K562 (cell line): Measurements from ENCODE around the gene CLTB. TPM values are rescaled to one million over a fixed set of nuclear protein-coding genes. Genes with fewer than 3 reads are reported as not detected.

Experiments
- ARNT ChIP-seq, 2 experiments: fragments of 450-650 bp; IDR thresholded peaks; 2 replicates each; pipeline ENCODE4 v1.6.1; 2016; ENCODE audit warnings: mild to moderate bottlenecking in 1 of 2
- ATF1 ChIP-seq, 2 experiments: fragments of 450-650 bp in 1 of 2; IDR thresholded peaks; 2 replicates each; pipeline ENCODE4 v1.6.1; 2016; ENCODE audit warnings: missing compliant biosample characterization in 1 of 2, missing genetic modification characterization in 1 of 2
- BCOR ChIP-seq: fragments of 450-650 bp; IDR thresholded peaks from 2 replicates; pipeline ENCODE4 v1.6.1; 2016
- CBFA2T3 ChIP-seq: fragments of 450-650 bp; IDR thresholded peaks from 2 replicates; pipeline ENCODE4 v1.6.1; 2017
- FIP1L1 ChIP-seq: fragments of 200-400 bp; formaldehyde crosslinking; IDR thresholded peaks from 2 replicates; pipeline ENCODE4 v1.6.1; 2018; ENCODE audit warnings: mild to moderate bottlenecking, low read depth, low read length; ENCODE audit not compliant: poor library complexity, severe bottlenecking
- FOXA3 ChIP-seq, 2 experiments: fragments of 450-650 bp in 1 of 2; sonication (generic) in 1 of 2; formaldehyde crosslinking; IDR thresholded peaks in 1 of 2; conservative IDR thresholded peaks in 1 of 2; 2 replicates each; pipeline versions ENCODE4 v1.4.0 to v1.8.0; 2020 to 2022; ENCODE audit warnings: mild to moderate bottlenecking in 2 of 2, missing genetic modification reagents in 1 of 2
- HMBOX1 ChIP-seq: sonication (generic); IDR thresholded peaks from 2 replicates; pipeline ENCODE4 v1.6.1; 2016
- MYNN ChIP-seq, 2 experiments: sonication (generic); formaldehyde crosslinking in 1 of 2; IDR thresholded peaks; 2 replicates each; pipeline versions ENCODE4 v1.5.0 to v1.6.1; 2016 to 2020; ENCODE audit warnings: antibody characterized with exemption in 1 of 2, missing genetic modification reagents in 1 of 2
- NFRKB ChIP-seq: fragments of 450-650 bp; IDR thresholded peaks from 2 replicates; pipeline ENCODE4 v1.6.1; 2016; ENCODE audit warnings: low read depth
- SMARCC2 ChIP-seq: fragments of 450-650 bp; IDR thresholded peaks from 2 replicates; pipeline ENCODE4 v1.6.1; 2017; ENCODE audit warnings: antibody characterized with exemption, moderate library complexity, mild to moderate bottlenecking, low read depth
- SRF ChIP-seq, 2 experiments: fragments of 250-450, 450-650 bp in 1 of 2; sonication (Bioruptor Pico) in 1 of 2; sonication (generic) in 1 of 2; formaldehyde crosslinking; IDR thresholded peaks; 2 replicates each; pipeline versions ENCODE4 v1.5.0 to v1.5.1; 2020 to 2022; ENCODE audit warnings: mild to moderate bottlenecking in 1 of 2, missing genetic modification reagents in 1 of 2
- TCF15 ChIP-seq: fragments of 250-450 bp; sonication (Bioruptor Pico); IDR thresholded peaks from 2 replicates; pipeline ENCODE4 v1.8.0; 2022; ENCODE audit warnings: moderate library complexity, mild to moderate bottlenecking, inconsistent platforms
- TCF3 ChIP-seq: sonication (generic); formaldehyde crosslinking; IDR thresholded peaks from 2 replicates; pipeline ENCODE4 v1.4.0; 2020; ENCODE audit warnings: mild to moderate bottlenecking, missing genetic modification reagents
- TCF7L2 ChIP-seq: fragments of 150-350 bp; IDR thresholded peaks from 2 replicates; pipeline ENCODE4 v1.6.1; 2016; ENCODE audit warnings: low read depth, mild to moderate bottlenecking, low read length, moderate library complexity
- ZNF76 ChIP-seq: fragments of 250-450 bp; sonication (Bioruptor Pico); IDR thresholded peaks from 2 replicates; pipeline ENCODE4 v1.4.0; 2020; ENCODE audit warnings: mild to moderate bottlenecking, moderate library complexity, borderline replicate concordance
- ZNF764 ChIP-seq: fragments of 250-450 bp; sonication (Bioruptor Pico); IDR thresholded peaks from 2 replicates; pipeline ENCODE4 v1.4.0; 2020; ENCODE audit warnings: low read depth, mild to moderate bottlenecking, moderate library complexity
- polyA plus RNA-seq, 8 experiments: library from polyadenylated mRNA; depleted of rRNA in 4 of 8; stranded (reverse) in 5 of 8; unstranded in 3 of 8; fragments of >200 nt; fragmentation: Nextera tagmentation in 2 of 8; fragmentation: Illumina TruSeq in 1 of 8; extraction: Ambion mirVana in 2 of 8; extraction: Trizol in 1 of 8; gene quantifications; 2 replicates each; pipeline versions ENCODE4 v1.2.1 to v1.2.3, GENCODE V29; 2011 to 2014; ENCODE audit warnings: inconsistent platforms in 1 of 8, missing spikeins in 1 of 8
- total RNA-seq, 7 experiments: library from RNA; depleted of rRNA in 6 of 7; stranded (reverse); fragments of >200 nt in 6 of 7; fragmentation: Illumina TruSeq in 2 of 7; extraction: Trizol in 2 of 7; gene quantifications; 2 replicates each; pipeline versions ENCODE4 v1.2.1 to v1.2.3, GENCODE V29; 2011 to 2021; ENCODE audit warnings: low replicate concordance in 1 of 7
- TF ChIP-seq, protein P1 (sequence below): fragments of 450-650 bp; IDR thresholded peaks from 2 replicates; pipeline ENCODE4 v1.7.1; 2018; ENCODE audit warnings: mild to moderate bottlenecking, low read depth; ENCODE audit not compliant: partially characterized antibody
- TF ChIP-seq, protein P2 (sequence below): IDR thresholded peaks from 2 replicates; pipeline ENCODE4 v1.6.1; 2011; ENCODE audit not compliant: insufficient read length; ENCODE audit errors: extremely low read depth

Gene CLTB
- total and polyA plus RNA-seq, 9 of the 15 experiments (the other 6 are each of a cell fraction or from before 2014, with no cell fraction given): 1.8 to 117 (median 39.0) TPM

- peak; percentile 14 to 43; a peak in 1 of 4 replicates for TF ChIP-seq SRF (CRISPR knock-in tag; IDR thresholded peaks at IDR 0.05)
- TF ChIP-seq FOXA3 (CRISPR knock-in tag; conservative IDR thresholded peaks at IDR 0.05 in 1 of 2, IDR thresholded peaks at IDR 0.05 in 1 of 2): 0 out of 4 replicates have a peak, but pooled peaks of 1 of the 2 experiments have one; percentile 62
- peak; percentile 22 for TF ChIP-seq FIP1L1
- TF ChIP-seq, protein P1, sequence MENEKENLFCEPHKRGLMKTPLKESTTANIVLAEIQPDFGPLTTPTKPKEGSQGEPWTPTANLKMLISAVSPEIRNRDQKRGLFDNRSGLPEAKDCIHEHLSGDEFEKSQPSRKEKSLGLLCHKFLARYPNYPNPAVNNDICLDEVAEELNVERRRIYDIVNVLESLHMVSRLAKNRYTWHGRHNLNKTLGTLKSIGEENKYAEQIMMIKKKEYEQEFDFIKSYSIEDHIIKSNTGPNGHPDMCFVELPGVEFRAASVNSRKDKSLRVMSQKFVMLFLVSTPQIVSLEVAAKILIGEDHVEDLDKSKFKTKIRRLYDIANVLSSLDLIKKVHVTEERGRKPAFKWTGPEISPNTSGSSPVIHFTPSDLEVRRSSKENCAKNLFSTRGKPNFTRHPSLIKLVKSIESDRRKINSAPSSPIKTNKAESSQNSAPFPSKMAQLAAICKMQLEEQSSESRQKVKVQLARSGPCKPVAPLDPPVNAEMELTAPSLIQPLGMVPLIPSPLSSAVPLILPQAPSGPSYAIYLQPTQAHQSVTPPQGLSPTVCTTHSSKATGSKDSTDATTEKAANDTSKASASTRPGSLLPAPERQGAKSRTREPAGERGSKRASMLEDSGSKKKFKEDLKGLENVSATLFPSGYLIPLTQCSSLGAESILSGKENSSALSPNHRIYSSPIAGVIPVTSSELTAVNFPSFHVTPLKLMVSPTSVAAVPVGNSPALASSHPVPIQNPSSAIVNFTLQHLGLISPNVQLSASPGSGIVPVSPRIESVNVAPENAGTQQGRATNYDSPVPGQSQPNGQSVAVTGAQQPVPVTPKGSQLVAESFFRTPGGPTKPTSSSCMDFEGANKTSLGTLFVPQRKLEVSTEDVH: no peak
- TF ChIP-seq NFRKB: 0 out of 2 replicates have a peak, but pooled peaks have one; percentile 25
- TF ChIP-seq ZNF764 (CRISPR knock-in tag): peak; percentile 41; the same call in 1 of the 2 replicates
- TF ChIP-seq ATF1 (CRISPR knock-in tag; IDR thresholded peaks at IDR 0.05): no peak
- peak; percentile 73 for TF ChIP-seq ATF1 (tag; IDR thresholded peaks at IDR 0.05)
- peak; percentile 71; the same call in 1 of the 2 replicates for TF ChIP-seq MYNN (IDR thresholded peaks at IDR 0.05)
- TF ChIP-seq MYNN (CRISPR knock-in tag; IDR thresholded peaks at IDR 0.05): no peak
- no peak for TF ChIP-seq CBFA2T3
- peak; percentile 79 for TF ChIP-seq BCOR
- no peak for TF ChIP-seq ZNF76 (CRISPR knock-in tag)
- no peak; a peak in 1 of 4 replicates for TF ChIP-seq ARNT (IDR thresholded peaks at IDR 0.05)
- TF ChIP-seq HMBOX1: peak; percentile 24; the same call in 1 of the 2 replicates
- 0 out of 2 replicates have a peak, but pooled peaks have one; percentile 15 for TF ChIP-seq TCF15 (CRISPR knock-in tag)
- TF ChIP-seq TCF7L2: no peak
- TF ChIP-seq SMARCC2: no peak
- TF ChIP-seq, protein P2, sequence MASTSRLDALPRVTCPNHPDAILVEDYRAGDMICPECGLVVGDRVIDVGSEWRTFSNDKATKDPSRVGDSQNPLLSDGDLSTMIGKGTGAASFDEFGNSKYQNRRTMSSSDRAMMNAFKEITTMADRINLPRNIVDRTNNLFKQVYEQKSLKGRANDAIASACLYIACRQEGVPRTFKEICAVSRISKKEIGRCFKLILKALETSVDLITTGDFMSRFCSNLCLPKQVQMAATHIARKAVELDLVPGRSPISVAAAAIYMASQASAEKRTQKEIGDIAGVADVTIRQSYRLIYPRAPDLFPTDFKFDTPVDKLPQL: peak; percentile 45
- 0 out of 2 replicates have a peak, but pooled peaks have one; percentile 19 for TF ChIP-seq TCF3
Measured at GRCh38 chr5:176361437-176362232, 54.7 kb downstream of the CLTB start, which contains the start of gene KIAA1191 (continued).
